NT2/D1 (cell line): Measurements from ENCODE around the gene ALG14.

Experiments used
- SUZ12 ChIP-seq: IDR thresholded peaks from 2 replicates; pipeline ENCODE4 v1.6.1; 2011; ENCODE audit not compliant: insufficient read length, insufficient read depth; ENCODE audit errors: extremely low read depth
- YY1 ChIP-seq: IDR thresholded peaks from 2 replicates; pipeline ENCODE4 v1.6.1; 2011; ENCODE audit not compliant: insufficient read length, insufficient read depth
- ZNF274 ChIP-seq: IDR thresholded peaks from 2 replicates; pipeline ENCODE4 v1.6.1; 2011; ENCODE audit warnings: mild to moderate bottlenecking, low read depth, low read length

- no peak for TF ChIP-seq YY1
- no peak for TF ChIP-seq ZNF274
- TF ChIP-seq SUZ12 = no peak
Measured at GRCh38 chr1:94981575-94981973, 91.2 kb downstream of the ALG14 start.
